Uterine smooth muscle cell (primary cell): ENCODE results near the gene LAMC2. TPM values are rescaled to one million over a fixed set of nuclear protein-coding genes. Genes with fewer than 3 reads are reported as not detected.

Source experiments
- total RNA-seq: library from RNA; depleted of rRNA; stranded (reverse); fragments of >200 nt; gene quantifications from 2 replicates; pipeline ENCODE4 v1.2.3, GENCODE V29; 2014

Gene LAMC2
- 1.4 and 6.3 TPM in 2 replicates for total RNA-seq

DNA sequence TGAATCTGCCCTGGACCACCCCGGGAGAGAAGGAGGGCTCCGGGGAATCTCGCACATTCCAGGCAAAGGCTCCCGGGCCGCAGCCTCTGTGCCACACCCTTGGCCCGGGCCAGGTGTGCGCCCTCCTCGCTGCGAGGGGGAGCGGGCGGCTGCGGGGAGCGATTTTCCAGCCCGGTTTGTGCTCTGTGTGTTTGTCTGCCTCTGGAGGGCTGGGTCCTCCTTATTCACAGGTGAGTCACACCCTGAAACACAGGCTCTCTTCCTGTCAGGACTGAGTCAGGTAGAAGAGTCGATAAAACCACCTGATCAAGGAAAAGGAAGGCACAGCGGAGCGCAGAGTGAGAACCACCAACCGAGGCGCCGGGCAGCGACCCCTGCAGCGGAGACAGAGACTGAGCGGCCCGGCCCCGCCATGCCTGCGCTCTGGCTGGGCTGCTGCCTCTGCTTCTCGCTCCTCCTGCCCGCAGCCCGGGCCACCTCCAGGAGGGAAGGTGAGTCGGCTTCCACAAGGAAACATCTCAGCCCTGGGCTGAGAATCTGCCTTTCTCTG, at the start of gene LAMC2:
Gene LAMC2, plus strand, starts transcription at position 324 of the 550 bp plus-strand sequence. Its CDS starts 89 bp downstream, at position 413.

Other genes starting within 250 kb of the LAMC2 start
- gene SHCBP1L, start 233.1 kb upstream of the LAMC2 start, total RNA-seq = 0.11 TPM in 1 of 2 replicates, not detected in the other
- 338 and 595 TPM in 2 replicates for gene LAMC1, start 162.8 kb upstream of the LAMC2 start, total RNA-seq
- 0.50 and 1.00 TPM in 2 replicates for gene NMNAT2, start 232.1 kb downstream of the LAMC2 start, total RNA-seq